ENCODE results near the gene OSTN.

OSTN gene

GRCh38 chr3:191256405-191256804 lies 57.4 kb downstream of the OSTN start:
- no peak for TF ChIP-seq CTCF (IDR thresholded peaks at IDR 0.05; ENCODE audit: extremely low read depth, missing control alignments)
- DNase-seq (ENCODE audit: low spot score) = no peak

GRCh38 chr3:191257286-191257685 lies 58.2 kb downstream of the OSTN start:
- no peak for DNase-seq (ENCODE audit: low spot score)
- no peak for TF ChIP-seq CTCF (IDR thresholded peaks at IDR 0.05; ENCODE audit: extremely low read depth, missing control alignments)

- TF ChIP-seq CTCF (IDR thresholded peaks at IDR 0.05; ENCODE audit: extremely low read depth, missing control alignments) = no peak
- DNase-seq (ENCODE audit: low spot score) = no peak
Observed at GRCh38 chr3:191259486-191259885, 60.4 kb downstream of the OSTN start.

GRCh38 chr3:191260431-191261303 lies 61.6 kb downstream of the OSTN start:
- TF ChIP-seq CTCF (IDR thresholded peaks at IDR 0.05; ENCODE audit: extremely low read depth, missing control alignments) = no peak
- DNase-seq (ENCODE audit: low spot score) = no peak

GRCh38 chr3:191261304-191261638 lies 62.2 kb downstream of the OSTN start:
- no peak for DNase-seq (ENCODE audit: low spot score)
- no peak for TF ChIP-seq CTCF (IDR thresholded peaks at IDR 0.05; ENCODE audit: extremely low read depth, missing control alignments)

GRCh38 chr3:191262650-191263049 lies 63.6 kb downstream of the OSTN start:
- no peak for DNase-seq (ENCODE audit: low spot score)

More at GRCh38 chr3:191262650-191263049, 63.6 kb downstream of the OSTN start:
- no peak for TF ChIP-seq CTCF (IDR thresholded peaks at IDR 0.05; ENCODE audit: extremely low read depth, missing control alignments)

Data from GM20000 (cell line).